ENCODE results near the gene PDCD10.

Gene PDCD10

GRCh38 chr3:167733961-167734497 lies 663 bp downstream of the PDCD10 start:
- no peak for DNase-seq

- no peak for DNase-seq
Measured at GRCh38 chr3:167732313-167733065, 2.2 kb downstream of the PDCD10 start.

GRCh38 chr3:167731393-167731792 lies 3.3 kb downstream of the PDCD10 start:
- no peak for DNase-seq

GRCh38 chr3:167729591-167729990 lies 5.1 kb downstream of the PDCD10 start:
- no peak for DNase-seq

- no peak for DNase-seq
Measured at GRCh38 chr3:167728632-167729323, 5.9 kb downstream of the PDCD10 start.

- DNase-seq, result no peak
Measured at GRCh38 chr3:167728176-167728575, 6.5 kb downstream of the PDCD10 start.

- DNase-seq, result no peak
Measured at GRCh38 chr3:167723872-167724271, 10.8 kb downstream of the PDCD10 start.

- no peak for DNase-seq
Measured at GRCh38 chr3:167723025-167723512, 11.6 kb downstream of the PDCD10 start.

GRCh38 chr3:167718582-167718981 lies 16.1 kb downstream of the PDCD10 start:
- DNase-seq, result no peak

GRCh38 chr3:167716920-167717319 lies 17.8 kb downstream of the PDCD10 start:
- DNase-seq, result no peak

GRCh38 chr3:167714871-167715270 lies 19.8 kb downstream of the PDCD10 start:
- no peak for DNase-seq

- no peak for DNase-seq
Measured at GRCh38 chr3:167712445-167712844, 22.2 kb downstream of the PDCD10 start.

GRCh38 chr3:167711439-167711838 lies 23.3 kb downstream of the PDCD10 start:
- DNase-seq, result no peak

GRCh38 chr3:167710552-167710951 lies 24.1 kb downstream of the PDCD10 start:
- no peak for DNase-seq

- DNase-seq, result no peak
Measured at GRCh38 chr3:167709690-167710089, 25.0 kb downstream of the PDCD10 start.

- no peak for DNase-seq
Measured at GRCh38 chr3:167705840-167706239, 28.9 kb downstream of the PDCD10 start.

GRCh38 chr3:167700926-167701325 lies 33.8 kb downstream of the PDCD10 start:
- DNase-seq, result no peak

- no peak for DNase-seq
Measured at GRCh38 chr3:167700046-167700445, 34.6 kb downstream of the PDCD10 start.

GRCh38 chr3:167694121-167694520 lies 40.6 kb downstream of the PDCD10 start:
- no peak for DNase-seq

- no peak for DNase-seq
Measured at GRCh38 chr3:167691366-167691765, 43.3 kb downstream of the PDCD10 start.

- peak; percentile 87 for DNase-seq
Measured at GRCh38 chr3:167684388-167684993, 50.2 kb downstream of the PDCD10 start.

GRCh38 chr3:167679526-167679925 lies 55.2 kb downstream of the PDCD10 start:
- DNase-seq, result no peak

GRCh38 chr3:167675848-167676247 lies 58.8 kb downstream of the PDCD10 start:
- DNase-seq, result peak; percentile 33

- no peak for DNase-seq
Measured at GRCh38 chr3:167673221-167673620, 61.5 kb downstream of the PDCD10 start.
